PC-3 (cell line): ENCODE measurements around the gene SLC2A13. TPM values are rescaled to one million over a fixed set of nuclear protein-coding genes. Genes with fewer than 3 reads are reported as not detected.
A peak's percentile ranks its signal among the peaks of the same experiment; 100 is the strongest.

Experiments used
- ATAC-seq: fragments of 200-7000 bp; cut with Tn5 transposase; 2 replicates; pipeline ENCODE4 v1.9.1; 2020; ENCODE audit warnings: mild to moderate bottlenecking, moderate library complexity
- BruUV-seq: library from RNA; stranded (reverse); fragments of 400-500 nt; replicated peaks from 2 replicates; lab custom pipeline; 2021; lab: Mats Ljungman, UMichigan
- CTCF ChIA-PET: fragments of 300-600 bp; sonication (Branson Sonifier 250); formaldehyde crosslinking; loops from one replicate; lab custom pipeline; 2022; ENCODE audit warnings: antibody characterized with exemption; lab: Charles Lee
- POLR2A ChIA-PET: fragments of 300-600 bp; sonication (Branson Sonifier 250); formaldehyde crosslinking; loops from one replicate; lab custom pipeline; 2022; ENCODE audit warnings: antibody characterized with exemption; ENCODE audit not compliant: unreplicated experiment; lab: Charles Lee
- DNase-seq: peaks from one replicate; pipeline ENCODE4 v3.0.0-alpha.2; 2015
- H2AFZ ChIP-seq: fragments of 300-600 bp; sonication (generic); 2 replicates; pipeline ENCODE4 v1.6.0; 2016; ENCODE audit warnings: antibody characterized with exemption, low read length
- H3F3A ChIP-seq: fragments of 300-600 bp; sonication (generic); one replicate; pipeline ENCODE4 v1.6.0; 2017; ENCODE audit warnings: antibody characterized with exemption, low read length, control low read depth, mild to moderate bottlenecking; ENCODE audit not compliant: unreplicated experiment
- H3K27ac ChIP-seq: fragments of 300-600 bp; sonication (generic); 2 replicates; pipeline ENCODE4 v1.5.1; 2016; ENCODE audit warnings: mild to moderate bottlenecking, low read length
- H3K27me3 ChIP-seq: fragments of 300-600 bp; sonication (generic); 2 replicates; pipeline ENCODE4 v1.6.1; 2016; ENCODE audit warnings: low read length, mixed read lengths
- H3K36me3 ChIP-seq: fragments of 300-600 bp; sonication (generic); 2 replicates; pipeline ENCODE4 v1.6.1; 2016; ENCODE audit warnings: low read depth, mixed run types, low read length, mixed read lengths
- H3K4me1 ChIP-seq: fragments of 300-600 bp; sonication (generic); 2 replicates; pipeline ENCODE4 v1.5.1; 2016; ENCODE audit warnings: low read length; ENCODE audit not compliant: insufficient read depth
- H3K4me2 ChIP-seq: fragments of 300-600 bp; sonication (generic); 2 replicates; pipeline ENCODE4 v1.6.0; 2016; ENCODE audit warnings: low read length
- H3K4me3 ChIP-seq: fragments of 300-600 bp; sonication (generic); 2 replicates; pipeline ENCODE4 v1.5.1; 2016; ENCODE audit warnings: mild to moderate bottlenecking, low read length, mixed read lengths
- H3K79me2 ChIP-seq: fragments of 300-600 bp; sonication (generic); 2 replicates; pipeline ENCODE4 v1.6.1; 2017; ENCODE audit warnings: low read length, mixed read lengths
- H3K9ac ChIP-seq: fragments of 300-600 bp; sonication (generic); 2 replicates; pipeline ENCODE4 v1.6.0; 2016; ENCODE audit warnings: mild to moderate bottlenecking, low read length
- H3K9me2 ChIP-seq: fragments of 300-600 bp; sonication (generic); replicated peaks from 2 replicates; pipeline ENCODE4 v1.6.1; 2016; ENCODE audit warnings: mixed run types, low read length, mixed read lengths
- H3K9me3 ChIP-seq: fragments of 300-600 bp; sonication (generic); 2 replicates; pipeline ENCODE4 v1.6.1; 2016; ENCODE audit warnings: low read length, mixed read lengths
- H4K20me1 ChIP-seq: fragments of 300-600 bp; sonication (generic); 2 replicates; pipeline ENCODE4 v1.6.1; 2016; ENCODE audit warnings: low read length, mixed read lengths
- EZH2 ChIP-seq: fragments of 300-600 bp; sonication (generic); IDR thresholded peaks from one replicate; pipeline ENCODE4 v1.6.1; 2017; ENCODE audit warnings: antibody characterized with exemption, mild to moderate bottlenecking, low read length; ENCODE audit not compliant: unreplicated experiment
- EZH2phosphoT487 ChIP-seq: fragments of 300-600 bp; sonication (generic); IDR thresholded peaks from 2 replicates; pipeline ENCODE4 v1.6.1; 2018; ENCODE audit warnings: mild to moderate bottlenecking, antibody characterized with exemption, low read length, borderline replicate concordance
- intact Hi-C: fragments of 100-400 bp; cut with micrococcal nuclease; formaldehyde crosslinking; loops from 2 replicates; pipeline ENCODE4 v1.9.0; 2023
- total RNA-seq: library from RNA; depleted of rRNA; stranded (reverse); fragments of >200 nt; gene quantifications from 2 replicates; pipeline ENCODE4 v1.2.3, GENCODE V29; 2014
- TF ChIP-seq, protein P1 (sequence below): fragments of 300-600 bp; sonication (generic); conservative IDR thresholded peaks from 2 replicates; pipeline ENCODE4 v1.5.1; 2017; ENCODE audit warnings: antibody characterized with exemption, low read depth, mild to moderate bottlenecking, low read length

SLC2A13 gene
- total RNA-seq, 1 experiment from 2014 or later = 3.4 TPM

- Histone ChIP-seq H3K9ac (no peak overlapping the region), H2AFZ (no peak overlapping the region), H3K4me3 (no peak overlapping the region), H3K27me3 (no peaks in the 10 kb centered on the region; the same call in 1 of the 2 replicates), H3K4me2 (no peak overlapping the region), H3K36me3 (no peaks in the 10 kb centered on the region), H3K9me2 (no peaks in the 10 kb centered on the region), H4K20me1 (no peaks in the 10 kb centered on the region), H3F3A (no peaks in the 10 kb centered on the region), H3K79me2 (no peaks in the 10 kb centered on the region), H3K9me3 (no peaks in the 10 kb centered on the region), H3K4me1 (no peaks in the 10 kb centered on the region), H3K27ac (no peak overlapping the region)
- no TSS peak for BruUV-seq
- no peak for ATAC-seq
- TF ChIP-seq EZH2 (no peak), EZH2phosphoT487 (no peak)
- TF ChIP-seq, protein P1, sequence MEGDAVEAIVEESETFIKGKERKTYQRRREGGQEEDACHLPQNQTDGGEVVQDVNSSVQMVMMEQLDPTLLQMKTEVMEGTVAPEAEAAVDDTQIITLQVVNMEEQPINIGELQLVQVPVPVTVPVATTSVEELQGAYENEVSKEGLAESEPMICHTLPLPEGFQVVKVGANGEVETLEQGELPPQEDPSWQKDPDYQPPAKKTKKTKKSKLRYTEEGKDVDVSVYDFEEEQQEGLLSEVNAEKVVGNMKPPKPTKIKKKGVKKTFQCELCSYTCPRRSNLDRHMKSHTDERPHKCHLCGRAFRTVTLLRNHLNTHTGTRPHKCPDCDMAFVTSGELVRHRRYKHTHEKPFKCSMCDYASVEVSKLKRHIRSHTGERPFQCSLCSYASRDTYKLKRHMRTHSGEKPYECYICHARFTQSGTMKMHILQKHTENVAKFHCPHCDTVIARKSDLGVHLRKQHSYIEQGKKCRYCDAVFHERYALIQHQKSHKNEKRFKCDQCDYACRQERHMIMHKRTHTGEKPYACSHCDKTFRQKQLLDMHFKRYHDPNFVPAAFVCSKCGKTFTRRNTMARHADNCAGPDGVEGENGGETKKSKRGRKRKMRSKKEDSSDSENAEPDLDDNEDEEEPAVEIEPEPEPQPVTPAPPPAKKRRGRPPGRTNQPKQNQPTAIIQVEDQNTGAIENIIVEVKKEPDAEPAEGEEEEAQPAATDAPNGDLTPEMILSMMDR = no peak
- ChIA-PET POLR2A (no interaction called here), CTCF (no interaction called here)
- no peak for DNase-seq
- intact Hi-C loops = loop anchor here (10.0 kb wide), 1 partner anchor 551 kb away; no protein-coding TSS in a partner anchor
These were observed 342.1 kb downstream of the SLC2A13 start for GRCh38 chr12:39763890-39764169.

- intact Hi-C loops = loop anchor here (10.0 kb wide), 1 partner anchor 552 kb away; no protein-coding TSS in a partner anchor
- Histone ChIP-seq H3K36me3 (no peaks in the 10 kb centered on the region), H3K79me2 (no peaks in the 10 kb centered on the region), H3K9me3 (no peaks in the 10 kb centered on the region), H3K27ac (no peak overlapping the region), H3K4me3 (no peak overlapping the region), H3K4me2 (no peak overlapping the region), H3K4me1 (no peaks in the 10 kb centered on the region), H3F3A (no peaks in the 10 kb centered on the region), H3K9ac (no peak overlapping the region), H3K9me2 (no peaks in the 10 kb centered on the region), H4K20me1 (no peaks in the 10 kb centered on the region), H3K27me3 (no peaks in the 10 kb centered on the region; the same call in 1 of the 2 replicates), H2AFZ (no peak overlapping the region)
- DNase-seq (no peak), ATAC-seq (peak; percentile 48)
- POLR2A ChIA-PET = no interaction called here
- TF ChIP-seq EZH2phosphoT487 = no peak
- TF ChIP-seq, protein P1 = no peak
- no peak for TF ChIP-seq EZH2
- no TSS peak for BruUV-seq
- CTCF ChIA-PET = no interaction called here
These were observed 342.6 kb downstream of the SLC2A13 start for GRCh38 chr12:39763071-39763889.

- H3K27ac ChIP-seq = no peak overlapping the region
- no peaks in the 10 kb centered on the region for H3K9me2 ChIP-seq
- intact Hi-C loops = no loop called here
- H3K4me1 ChIP-seq = no peaks in the 10 kb centered on the region
- BruUV-seq = no TSS peak
- ChIA-PET CTCF (no interaction called here), POLR2A (no interaction called here)
- peaks cover 3% of the 10 kb centered on the region; the same call in 1 of the 2 replicates for H3K27me3 ChIP-seq
- H2AFZ ChIP-seq = no peak overlapping the region
- H3K9me3 ChIP-seq = no peaks in the 10 kb centered on the region
- DNase-seq = no peak
- H3K79me2 ChIP-seq = no peaks in the 10 kb centered on the region
- H3K4me3 ChIP-seq = no peak overlapping the region
- no peaks in the 10 kb centered on the region for H3K36me3 ChIP-seq
- H3K4me2 ChIP-seq = no peak overlapping the region
- TF ChIP-seq EZH2phosphoT487 = no peak
- TF ChIP-seq, protein P1 = no peak
- TF ChIP-seq EZH2 = no peak
- no peaks in the 10 kb centered on the region for H3F3A ChIP-seq
- no peak for ATAC-seq
- no peak overlapping the region for H3K9ac ChIP-seq
- no peaks in the 10 kb centered on the region for H4K20me1 ChIP-seq
These were observed 350.4 kb downstream of the SLC2A13 start for GRCh38 chr12:39755478-39755877.
